ENCODE data around the gene MEIS1.

Gene MEIS1

GRCh38 chr2:66519264-66519843 lies 84.4 kb downstream of the MEIS1 start:
- Histone ChIP-seq H3K9me3 (ENCODE audit: control insufficient read depth, insufficient read depth, low read depth, low read length) (no peaks in the 10 kb centered on the region), H3K36me3 (ENCODE audit: control insufficient read depth in 2 of 2, insufficient read depth in 1 of 2, low read length in 2 of 2) (peaks cover 0 to 3% of the 10 kb centered on the region in 2 experiments; a peak in 1 of 3 replicates), H3K27ac (ENCODE audit: extremely low read depth, low read depth, low read length) (no peak overlapping the region), H3K4me1 (ENCODE audit: control insufficient read depth, insufficient read depth, low read length) (peaks cover 6% of the 10 kb centered on the region), H3K4me3 (ENCODE audit: low read depth, low read length) (no peak overlapping the region)
- CTCF ChIA-PET: no interaction called here
- TF ChIP-seq ZNF155 (tag by site-specific recombination; IDR thresholded peaks at IDR 0.05): no peak
- TF ChIP-seq, protein P1, sequence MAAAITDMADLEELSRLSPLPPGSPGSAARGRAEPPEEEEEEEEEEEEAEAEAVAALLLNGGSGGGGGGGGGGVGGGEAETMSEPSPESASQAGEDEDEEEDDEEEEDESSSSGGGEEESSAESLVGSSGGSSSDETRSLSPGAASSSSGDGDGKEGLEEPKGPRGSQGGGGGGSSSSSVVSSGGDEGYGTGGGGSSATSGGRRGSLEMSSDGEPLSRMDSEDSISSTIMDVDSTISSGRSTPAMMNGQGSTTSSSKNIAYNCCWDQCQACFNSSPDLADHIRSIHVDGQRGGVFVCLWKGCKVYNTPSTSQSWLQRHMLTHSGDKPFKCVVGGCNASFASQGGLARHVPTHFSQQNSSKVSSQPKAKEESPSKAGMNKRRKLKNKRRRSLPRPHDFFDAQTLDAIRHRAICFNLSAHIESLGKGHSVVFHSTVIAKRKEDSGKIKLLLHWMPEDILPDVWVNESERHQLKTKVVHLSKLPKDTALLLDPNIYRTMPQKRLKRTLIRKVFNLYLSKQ (tag by site-specific recombination; IDR thresholded peaks at IDR 0.05; ENCODE audit: borderline replicate concordance): no peak
- no peak for TF ChIP-seq ZNF132 (tag by site-specific recombination; IDR thresholded peaks at IDR 0.05; ENCODE audit: borderline replicate concordance)
- no peak for TF ChIP-seq ZNF416 (tag by site-specific recombination; IDR thresholded peaks at IDR 0.05)
- no peak for TF ChIP-seq ZNF624 (tag by site-specific recombination; IDR thresholded peaks at IDR 0.05)
- TF ChIP-seq, protein P2, sequence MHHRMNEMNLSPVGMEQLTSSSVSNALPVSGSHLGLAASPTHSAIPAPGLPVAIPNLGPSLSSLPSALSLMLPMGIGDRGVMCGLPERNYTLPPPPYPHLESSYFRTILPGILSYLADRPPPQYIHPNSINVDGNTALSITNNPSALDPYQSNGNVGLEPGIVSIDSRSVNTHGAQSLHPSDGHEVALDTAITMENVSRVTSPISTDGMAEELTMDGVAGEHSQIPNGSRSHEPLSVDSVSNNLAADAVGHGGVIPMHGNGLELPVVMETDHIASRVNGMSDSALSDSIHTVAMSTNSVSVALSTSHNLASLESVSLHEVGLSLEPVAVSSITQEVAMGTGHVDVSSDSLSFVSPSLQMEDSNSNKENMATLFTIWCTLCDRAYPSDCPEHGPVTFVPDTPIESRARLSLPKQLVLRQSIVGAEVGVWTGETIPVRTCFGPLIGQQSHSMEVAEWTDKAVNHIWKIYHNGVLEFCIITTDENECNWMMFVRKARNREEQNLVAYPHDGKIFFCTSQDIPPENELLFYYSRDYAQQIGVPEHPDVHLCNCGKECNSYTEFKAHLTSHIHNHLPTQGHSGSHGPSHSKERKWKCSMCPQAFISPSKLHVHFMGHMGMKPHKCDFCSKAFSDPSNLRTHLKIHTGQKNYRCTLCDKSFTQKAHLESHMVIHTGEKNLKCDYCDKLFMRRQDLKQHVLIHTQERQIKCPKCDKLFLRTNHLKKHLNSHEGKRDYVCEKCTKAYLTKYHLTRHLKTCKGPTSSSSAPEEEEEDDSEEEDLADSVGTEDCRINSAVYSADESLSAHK (tag by site-specific recombination; IDR thresholded peaks at IDR 0.05): no peak
- no peak for TF ChIP-seq GLIS1 (tag by site-specific recombination; IDR thresholded peaks at IDR 0.05)
- no peak for TF ChIP-seq PBX3 (CRISPR knock-in tag; IDR thresholded peaks at IDR 0.05)
- TF ChIP-seq SCRT2 (tag by site-specific recombination; IDR thresholded peaks at IDR 0.05): no peak
- POLR2A ChIA-PET: no interaction called here

DNA sequence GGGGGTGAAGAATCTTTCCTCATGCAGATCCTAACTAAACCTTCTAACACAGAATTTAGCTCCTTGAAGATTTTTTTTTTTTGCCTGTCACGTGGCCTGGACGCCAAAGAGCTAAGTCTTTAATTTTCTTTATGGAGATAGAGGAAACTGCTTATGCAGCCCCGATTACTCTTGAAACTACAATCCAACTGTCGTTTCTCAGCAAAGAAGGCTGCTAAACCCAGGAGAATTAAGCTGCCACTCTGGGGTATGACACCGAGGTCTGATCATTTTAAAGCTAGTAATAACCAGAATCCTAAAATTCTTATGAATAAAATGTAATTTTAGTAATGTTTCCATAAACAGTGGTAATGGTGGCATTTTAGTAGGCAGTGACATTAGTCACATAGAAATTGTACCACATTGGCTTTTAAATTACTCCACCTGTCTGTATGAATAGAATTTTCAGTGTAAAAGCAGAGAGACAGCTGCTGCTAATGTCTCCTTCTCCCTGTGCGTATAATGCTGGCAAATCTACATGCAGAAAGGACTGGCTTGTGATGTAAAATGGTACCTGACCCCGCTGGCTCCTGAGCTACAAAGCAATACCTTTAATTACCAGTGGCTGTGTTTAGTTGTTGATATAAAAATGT lies 86.5 kb downstream of the MEIS1 start:
- no peaks in the 10 kb centered on the region for H3K9me3 ChIP-seq (ENCODE audit: control insufficient read depth, insufficient read depth, low read depth, low read length)
- peaks cover 0 to 3% of the 10 kb centered on the region in 2 experiments; a peak in 1 of 3 replicates for H3K36me3 ChIP-seq (ENCODE audit: control insufficient read depth in 2 of 2, insufficient read depth in 1 of 2, low read length in 2 of 2)
- POLR2A ChIA-PET: no interaction called here
- H3K4me3 ChIP-seq (ENCODE audit: low read depth, low read length): no peak overlapping the region
- H3K27ac ChIP-seq (ENCODE audit: extremely low read depth, low read depth, low read length): no peak overlapping the region
- no peak for TF ChIP-seq SP2 (tag by site-specific recombination; IDR thresholded peaks at IDR 0.05)
- peaks cover 10% of the 10 kb centered on the region; the same call in 1 of the 2 replicates for H3K4me1 ChIP-seq (ENCODE audit: control insufficient read depth, insufficient read depth, low read length)
- CTCF ChIA-PET: interaction anchor here (1.0 to 1.3 kb wide), 2 partner anchors 11 to 19 kb away, joined by 3 to 4 read pairs; no protein-coding TSS in a partner anchor

- Histone ChIP-seq H3K36me3 (ENCODE audit: control insufficient read depth in 2 of 2, insufficient read depth in 1 of 2, low read length in 2 of 2) (peaks cover 0 to 3% of the 10 kb centered on the region in 2 experiments; a peak in 1 of 3 replicates), H3K27ac (ENCODE audit: extremely low read depth, low read depth, low read length) (no peak overlapping the region), H3K4me3 (ENCODE audit: low read depth, low read length) (no peak overlapping the region), H3K9me3 (ENCODE audit: control insufficient read depth, insufficient read depth, low read depth, low read length) (no peaks in the 10 kb centered on the region), H3K4me1 (ENCODE audit: control insufficient read depth, insufficient read depth, low read length) (peaks cover 15% of the 10 kb centered on the region; the same call in 1 of the 2 replicates)
- POLR2A ChIA-PET: no interaction called here
- no peak for TF ChIP-seq ZNF670 (tag by site-specific recombination; IDR thresholded peaks at IDR 0.05; ENCODE audit: low read depth)
- TF ChIP-seq, protein P3, sequence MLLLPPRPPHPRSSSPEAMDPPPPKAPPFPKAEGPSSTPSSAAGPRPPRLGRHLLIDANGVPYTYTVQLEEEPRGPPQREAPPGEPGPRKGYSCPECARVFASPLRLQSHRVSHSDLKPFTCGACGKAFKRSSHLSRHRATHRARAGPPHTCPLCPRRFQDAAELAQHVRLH (tag by site-specific recombination; IDR thresholded peaks at IDR 0.05): no peak
- CTCF ChIA-PET: interaction anchor here (0.6 to 1.3 kb wide), 3 partner anchors 10 to 1965 kb away, joined by 3 to 4 read pairs (median 3); no protein-coding TSS in a partner anchor
Observed at GRCh38 chr2:66522611-66523376, 87.9 kb downstream of the MEIS1 start.

All from HEK293 (cell line).